Measurements from ENCODE around the gene UBL4B. TPM values are rescaled to one million over a fixed set of nuclear protein-coding genes. Genes with fewer than 3 reads are reported as not detected.

The UBL4B gene
- total and polyA plus RNA-seq, 2 donors (not counting 3 experiments of a cell fraction or from before 2014, with no cell fraction given), result not detected

- Histone ChIP-seq H3K4me2 (ENCODE audit: insufficient read depth, low read length) (no peak overlapping the region), H3K27me3 (ENCODE audit: control insufficient read depth in 2 of 2, insufficient read depth in 2 of 2, low read length in 2 of 2) (peaks cover 8 to 24% of the 10 kb centered on the region in 2 experiments), H3K9ac (replicated peaks; ENCODE audit: extremely low read depth, insufficient read depth, low read length) (no peak overlapping the region), H3K9me3 (replicated peaks; ENCODE audit: control insufficient read depth, insufficient read depth, low read length) (no peaks in the 10 kb centered on the region), H2AFZ (ENCODE audit: low read depth, low read length) (no peak overlapping the region), H3K27ac (ENCODE audit: insufficient read depth, low read depth, low read length) (no peak overlapping the region), H3K9me1 (replicated peaks; ENCODE audit: control insufficient read depth, extremely low read depth, insufficient read depth, low read length) (no peaks in the 10 kb centered on the region), H3K4me3 (replicated peaks in 1 of 3; ENCODE audit: insufficient read depth in 1 of 3, low read depth in 1 of 3, low read length in 3 of 3) (no peak overlapping the region), H4K20me1 (replicated peaks; ENCODE audit: control insufficient read depth, extremely low read depth, insufficient read depth, low read length) (no peaks in the 10 kb centered on the region), H3K4me1 (ENCODE audit: control insufficient read depth, extremely low read depth, insufficient read depth, low read length) (no peaks in the 10 kb centered on the region), H3K79me2 (ENCODE audit: control insufficient read depth, insufficient read depth, low read length) (no peaks in the 10 kb centered on the region), H3K36me3 (ENCODE audit: control insufficient read depth in 2 of 2, extremely low read depth in 1 of 2, insufficient read depth in 2 of 2, low read length in 2 of 2) (no peaks in the 10 kb centered on the region)
- ChIA-PET CTCF (interaction anchor here (1.2 kb wide), 1 partner anchor 53 kb away, joined by 3 read pairs; no protein-coding TSS in a partner anchor), POLR2A (no interaction called here)
- BruUV-seq (replicated peaks), result no TSS peak
- TF ChIP-seq FOS (IDR thresholded peaks at IDR 0.05; ENCODE audit: borderline replicate concordance, insufficient read depth, low read length) (no peak), CTCF (IDR thresholded peaks at IDR 0.05; ENCODE audit: extremely low read depth in 1 of 2, insufficient read depth in 1 of 2, low read depth in 1 of 2, low read length in 2 of 2) (no peak), POLR2AphosphoS5 (IDR thresholded peaks at IDR 0.05; ENCODE audit: insufficient read depth, low read depth, low read length) (no peak), POLR2A (IDR thresholded peaks at IDR 0.05; ENCODE audit: low read depth, low read length) (no peak), JUN (IDR thresholded peaks at IDR 0.05; ENCODE audit: borderline replicate concordance, insufficient read depth, insufficient read length, low read depth) (no peak), EZH2 (IDR thresholded peaks at IDR 0.05; ENCODE audit: borderline replicate concordance, low read depth, low read length, severe bottlenecking) (no peak), MYC (IDR thresholded peaks at IDR 0.05; ENCODE audit: low read depth, low read length) (no peak), MAX (IDR thresholded peaks at IDR 0.05; ENCODE audit: insufficient read depth, insufficient read length) (no peak), GATA2 (IDR thresholded peaks at IDR 0.05; ENCODE audit: insufficient read depth, insufficient read length, low read depth, low read length) (no peak)
- FAIRE-seq (no peak), DNase-seq (ENCODE audit: low read depth, low spot score) (no peak)
- dilution Hi-C loops (cut with MboI; ENCODE audit: extremely low pct_ligation_motif_present, low sequenced_read_pairs), result no loop called here
- intact Hi-C loops (cut with micrococcal nuclease), result no loop called here
Observed at GRCh38 chr1:110144366-110144765, 32.1 kb downstream of the UBL4B start.

All from endothelial cell of umbilical vein (primary cell).